Ovary (tissue), 3 donors: Measurements from ENCODE around the gene ADRM1.

ENCODE experiments used
- CTCF ChIP-seq, 3 donors: fragments of 450-650 bp in 2 of 3; fragments of 200-600 bp in 1 of 3; IDR thresholded peaks; one replicate each; pipeline versions ENCODE4 v1.5.1 to v1.8.0; 2016 to 2022; ENCODE audit warnings: antibody characterized with exemption in 3 of 3, mild to moderate bottlenecking in 1 of 3
- EP300 ChIP-seq: sonication (generic); formaldehyde crosslinking; IDR thresholded peaks from one replicate; pipeline ENCODE4 v1.6.1; 2017; ENCODE audit warnings: antibody characterized with exemption
- POLR2A ChIP-seq: fragments of 450-650 bp; IDR thresholded peaks from one replicate; pipeline ENCODE4 v1.6.1; 2017; ENCODE audit warnings: antibody characterized with exemption, mild to moderate bottlenecking, moderate library complexity
- donor health status: DM: no; HTN: no; CAD: no.

GRCh38 chr20:62263396-62263795, 39.4 kb upstream of the ADRM1 start:
- TF ChIP-seq CTCF (IDR thresholded peaks at IDR 0.05) (no peak), EP300 (no peak), POLR2A (no peak)
